ENCODE measurements around the gene NRXN3.

Gene NRXN3

DNA sequence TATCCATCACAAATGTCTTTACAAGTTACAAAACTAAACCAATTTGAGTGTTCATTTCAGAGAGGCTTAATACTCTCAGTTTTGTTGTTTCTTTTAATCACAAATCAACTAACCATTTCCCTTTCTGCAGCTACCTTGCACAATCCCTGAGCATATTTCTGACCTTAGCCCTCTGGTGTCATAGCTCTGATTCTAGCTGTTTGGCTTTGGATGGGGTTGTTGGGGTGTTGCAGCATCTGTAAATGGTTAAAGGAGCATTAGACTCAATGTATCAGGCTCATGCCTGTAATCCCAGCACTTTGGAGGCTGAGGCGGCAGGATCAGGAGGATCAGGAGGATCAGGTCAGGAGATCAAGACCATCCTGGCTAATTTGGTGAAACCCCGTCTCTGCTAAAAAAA lies 461.4 kb downstream of the NRXN3 start:
- DNase-seq = no peak

DNA sequence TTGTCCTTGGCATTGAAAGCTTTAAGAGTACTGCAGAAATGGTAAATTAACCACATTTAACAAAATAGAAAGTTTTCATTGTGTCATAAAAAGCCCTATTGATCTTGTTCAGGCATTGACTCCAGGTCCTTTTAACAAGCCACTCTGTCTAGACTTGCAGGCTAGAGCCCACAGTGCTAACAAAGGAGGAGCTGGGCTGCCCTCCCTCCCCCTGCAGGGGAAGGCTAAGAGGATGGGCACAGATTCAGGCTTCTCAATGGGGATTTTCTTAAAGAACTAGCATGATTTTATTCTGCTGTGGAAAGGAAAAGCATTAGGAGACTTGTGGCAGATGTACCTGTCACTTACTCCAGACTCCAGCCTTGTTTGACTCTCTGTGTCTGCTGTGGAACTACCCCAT lies 463.6 kb downstream of the NRXN3 start:
- DNase-seq = peak in 12 of 56 donors; percentile 0 to 19 (median 4)

GRCh38 chr14:78637489-78637888 lies 467.3 kb downstream of the NRXN3 start:
- DNase-seq = no peak

DNA sequence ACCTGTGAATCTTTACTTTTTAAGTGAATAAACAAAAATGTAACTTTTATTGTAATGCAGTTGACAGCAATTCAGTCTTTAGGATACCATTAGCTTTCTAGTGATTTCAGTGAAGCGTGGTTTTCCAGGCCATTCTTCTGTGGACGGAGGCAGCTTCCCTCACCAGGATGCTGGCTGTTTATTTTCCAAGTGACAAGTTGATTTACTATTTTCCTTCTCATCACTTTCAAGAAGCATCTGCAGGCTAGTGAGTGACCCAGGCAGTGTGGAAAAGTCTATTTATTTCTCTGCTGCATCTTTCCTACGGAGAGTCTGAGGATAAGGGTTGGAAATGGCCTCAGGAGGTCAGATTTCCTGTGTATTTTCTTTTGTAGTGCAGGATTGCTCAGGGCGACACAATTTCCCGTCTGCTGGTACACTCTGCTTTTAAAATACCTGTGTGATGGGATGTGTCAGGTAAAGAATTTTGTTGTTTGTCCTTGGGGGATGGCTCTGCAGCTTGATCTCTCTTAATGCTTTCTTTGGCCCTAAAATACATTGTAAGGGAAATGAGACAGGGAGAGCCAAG lies 467.8 kb downstream of the NRXN3 start:
- no peak for DNase-seq

GRCh38 chr14:78638926-78639325 lies 468.8 kb downstream of the NRXN3 start:
- no peak for DNase-seq

DNA sequence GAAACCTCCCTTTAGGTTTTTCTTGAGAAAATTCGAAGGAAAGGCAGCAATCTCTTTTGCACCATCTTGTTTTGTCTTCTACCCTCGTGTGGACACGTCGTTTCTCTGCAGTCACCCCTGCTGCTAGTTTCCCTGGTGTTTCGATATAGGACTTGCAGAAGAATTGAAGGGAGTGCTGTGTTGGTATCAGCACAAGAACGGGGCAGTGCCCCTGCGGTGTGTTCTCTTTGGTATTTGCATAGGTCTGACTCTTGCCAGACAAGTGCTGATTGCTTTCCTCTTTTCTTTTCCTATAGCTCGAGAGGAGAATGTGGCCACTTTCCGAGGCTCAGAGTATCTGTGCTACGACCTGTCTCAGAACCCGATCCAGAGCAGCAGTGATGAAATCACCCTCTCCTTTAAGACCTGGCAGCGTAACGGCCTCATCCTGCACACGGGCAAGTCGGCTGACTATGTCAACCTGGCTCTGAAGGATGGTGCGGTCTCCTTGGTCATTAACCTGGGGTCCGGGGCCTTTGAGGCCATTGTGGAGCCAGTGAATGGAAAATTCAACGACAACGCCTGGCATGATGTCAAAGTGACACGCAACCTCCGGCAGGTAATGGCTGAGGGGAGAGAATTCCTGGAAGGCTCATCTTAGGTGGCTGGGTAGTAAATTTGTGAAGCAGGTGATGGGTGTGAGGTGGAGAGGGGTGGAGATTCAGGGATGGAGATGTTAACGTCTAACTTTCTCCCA lies 474.8 kb downstream of the NRXN3 start:
- DNase-seq = no peak

DNA sequence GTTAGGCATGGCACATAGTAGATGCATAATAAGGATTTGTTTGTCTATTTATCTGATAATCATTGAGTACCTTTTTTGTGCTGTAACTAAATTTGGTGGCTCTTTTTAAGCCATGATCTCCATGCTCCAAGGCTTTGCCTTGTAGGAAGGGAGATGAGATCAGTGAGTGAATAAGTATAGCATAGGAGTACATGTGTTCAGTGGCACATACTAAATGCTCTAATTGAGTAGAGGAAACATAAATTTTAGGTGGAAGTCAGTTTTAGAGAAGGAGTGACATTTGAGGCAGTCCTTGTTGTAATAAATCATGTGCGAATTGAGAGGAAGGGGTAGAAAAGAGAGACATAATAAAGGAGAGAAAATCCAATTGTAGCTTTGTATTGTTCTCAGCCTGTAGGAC lies 482.6 kb downstream of the NRXN3 start:
- no peak for DNase-seq

DNA sequence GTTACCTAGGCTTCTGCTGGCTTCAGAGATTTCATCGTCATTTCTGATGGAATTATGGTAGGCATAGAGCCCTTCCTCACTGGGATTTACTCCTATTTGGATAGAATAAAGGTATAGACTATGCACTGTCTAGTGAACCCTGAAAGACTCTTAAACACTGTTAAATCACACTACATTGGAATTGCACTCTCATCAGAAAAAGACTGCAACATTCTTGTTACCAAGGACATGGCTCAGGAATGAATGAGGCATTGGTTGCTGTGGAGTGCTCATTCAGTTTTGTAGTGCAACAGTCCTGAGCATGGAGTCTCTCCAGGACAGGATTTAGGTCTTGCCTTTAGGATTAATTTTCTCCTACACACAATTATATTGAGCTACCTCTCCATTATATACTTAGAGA lies 483.0 kb downstream of the NRXN3 start:
- no peak for DNase-seq

- DNase-seq = no peak
These were observed 487.3 kb downstream of the NRXN3 start for GRCh38 chr14:78657451-78657850.

DNA sequence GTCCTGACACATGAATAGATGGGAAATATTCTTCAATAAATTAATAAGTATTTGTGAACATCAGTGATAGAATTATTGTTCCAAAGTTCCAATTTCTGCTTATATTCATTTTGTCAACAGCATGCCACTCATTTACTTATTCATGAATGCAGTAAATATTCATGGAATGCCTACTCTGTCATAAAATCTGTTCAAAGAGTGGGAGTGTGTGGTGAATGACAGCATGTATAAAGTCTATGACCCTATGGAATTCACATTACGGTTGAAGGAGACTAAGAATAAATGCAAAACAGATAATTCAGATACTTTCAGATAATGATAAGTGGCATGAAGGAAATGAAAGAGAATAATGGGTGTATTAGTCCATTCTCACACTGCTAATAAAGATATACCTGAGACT lies 494.7 kb downstream of the NRXN3 start:
- no peak for DNase-seq

DNA sequence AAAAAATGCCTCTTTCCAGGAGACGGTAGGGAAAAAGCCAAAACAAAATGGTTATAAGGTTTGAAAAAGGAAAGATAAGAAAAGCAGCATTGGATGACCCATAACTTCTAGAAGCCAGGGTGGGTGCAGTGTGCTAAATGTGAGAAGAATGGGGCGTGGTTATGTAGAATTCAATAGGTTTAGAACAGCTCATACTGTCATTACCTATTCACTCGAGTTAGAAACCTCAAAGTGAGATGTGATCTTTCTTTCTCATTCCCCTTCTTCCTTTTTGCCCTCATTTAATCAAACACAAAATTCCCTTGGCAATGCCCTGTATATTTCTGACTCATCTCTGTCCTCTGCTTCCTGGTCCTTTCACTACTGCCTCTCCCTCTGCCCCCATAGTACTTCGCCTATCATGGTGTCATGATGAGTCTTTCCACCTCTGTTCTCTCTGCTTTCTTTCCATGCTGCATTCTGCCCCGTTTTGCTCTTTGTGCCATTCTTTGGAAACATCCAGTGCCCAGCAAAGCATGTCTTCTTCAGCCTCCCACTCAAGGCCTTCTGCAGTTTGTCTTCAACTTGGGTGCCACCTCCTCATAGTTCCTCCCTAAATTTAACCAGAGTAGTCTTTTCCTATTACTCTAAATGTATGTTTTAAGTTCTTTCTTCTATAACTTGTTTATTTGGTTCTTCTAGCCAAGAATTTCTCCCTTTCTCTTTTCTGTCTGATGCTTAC lies 496.3 kb downstream of the NRXN3 start:
- DNase-seq = no peak

DNA sequence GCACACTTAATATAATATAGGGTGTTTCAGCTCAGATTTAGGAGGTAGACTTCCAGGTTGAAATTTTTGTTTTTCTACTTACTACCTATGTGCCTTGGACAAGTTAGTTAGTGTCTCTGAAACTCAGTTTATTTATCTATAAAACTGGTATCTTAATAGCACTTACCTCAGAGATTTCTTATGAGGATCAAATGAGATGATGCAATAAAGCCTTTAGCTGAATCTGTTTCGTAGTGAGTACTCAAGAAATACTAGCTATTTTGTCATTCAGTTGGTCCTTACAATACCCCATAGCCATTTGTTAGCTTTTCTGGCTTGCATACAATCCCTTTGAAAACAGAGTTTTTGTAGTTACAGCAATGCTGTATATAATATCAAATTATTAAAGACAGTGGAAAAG lies 497.0 kb downstream of the NRXN3 start:
- no peak for DNase-seq

DNA sequence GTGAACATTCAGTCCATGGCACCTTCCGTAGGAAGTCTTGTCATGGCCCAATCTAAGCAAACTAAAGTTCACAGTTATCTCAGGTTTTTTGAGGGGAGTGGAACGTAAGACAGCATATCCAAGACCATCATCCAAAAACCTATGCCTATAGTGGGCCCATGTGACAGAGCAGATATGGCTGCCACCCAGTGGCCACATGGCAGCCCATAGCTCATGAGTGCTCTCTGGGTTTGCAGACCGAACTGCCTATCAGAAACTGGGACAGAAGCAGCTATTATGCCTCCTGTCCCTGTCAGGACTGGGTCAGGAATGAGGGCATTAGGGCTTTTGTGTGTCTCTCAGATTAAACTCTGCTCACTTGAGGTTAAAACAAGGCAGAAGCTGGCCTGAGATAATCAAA lies 503.7 kb downstream of the NRXN3 start:
- DNase-seq = no peak

DNA sequence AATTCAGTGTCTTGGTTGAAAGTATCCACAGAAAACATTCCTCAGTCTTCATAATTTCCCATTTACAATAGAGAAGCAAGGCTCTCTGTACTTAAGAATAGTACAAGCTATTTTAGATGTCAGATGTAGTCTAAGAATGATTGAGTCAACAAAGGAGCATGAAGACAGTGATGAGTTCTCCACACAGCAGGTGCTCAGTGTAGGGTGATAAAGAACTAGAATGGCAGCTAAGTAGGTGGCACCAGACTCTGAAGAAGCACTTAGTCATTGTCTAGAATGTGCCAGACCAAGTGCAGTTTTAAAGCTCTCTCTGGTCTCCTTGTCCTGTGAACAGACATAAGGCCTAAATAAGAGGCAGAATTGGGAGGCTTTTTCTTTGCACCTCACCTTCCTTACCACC lies 504.6 kb downstream of the NRXN3 start:
- DNase-seq = peak in 12 of 56 donors; percentile 0 to 64 (median 13)

DNA sequence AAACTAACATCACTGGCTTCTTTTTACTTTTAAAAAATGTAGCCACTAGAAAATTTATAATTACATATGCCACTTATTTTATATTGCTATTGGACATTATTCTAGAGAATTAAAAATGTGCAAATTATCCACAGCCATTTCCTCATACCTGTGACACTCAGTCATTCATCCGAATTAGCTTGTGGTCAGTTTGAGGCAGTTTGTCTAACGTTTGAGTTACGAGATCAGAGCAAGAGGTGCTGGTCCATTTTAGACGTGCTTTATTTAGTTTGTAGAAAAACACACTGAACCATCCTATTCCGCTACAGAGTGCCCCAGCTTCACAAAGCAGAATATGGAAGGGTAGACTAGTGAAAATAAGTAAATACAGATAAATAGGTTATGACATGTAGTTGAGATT lies 513.0 kb downstream of the NRXN3 start:
- no peak for DNase-seq

DNA sequence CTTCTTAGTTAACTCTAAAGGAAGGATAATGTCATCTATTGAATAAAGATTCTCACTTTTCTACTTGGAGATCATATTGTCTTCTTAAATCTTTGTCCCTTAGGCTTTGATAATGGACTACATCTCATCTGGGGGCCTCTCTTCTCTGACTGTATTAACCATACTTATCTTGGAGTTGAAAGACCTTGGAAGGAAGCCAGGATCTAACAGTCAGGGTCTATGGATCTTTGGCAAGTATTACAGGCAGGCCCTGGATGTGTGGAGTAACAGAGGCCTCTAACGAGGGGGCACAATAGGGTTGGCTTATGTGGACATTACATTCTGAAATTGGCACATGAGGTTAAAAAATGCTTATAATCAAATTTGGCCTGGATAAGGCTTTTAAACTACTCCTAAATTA lies 513.8 kb downstream of the NRXN3 start:
- DNase-seq = no peak

DNA sequence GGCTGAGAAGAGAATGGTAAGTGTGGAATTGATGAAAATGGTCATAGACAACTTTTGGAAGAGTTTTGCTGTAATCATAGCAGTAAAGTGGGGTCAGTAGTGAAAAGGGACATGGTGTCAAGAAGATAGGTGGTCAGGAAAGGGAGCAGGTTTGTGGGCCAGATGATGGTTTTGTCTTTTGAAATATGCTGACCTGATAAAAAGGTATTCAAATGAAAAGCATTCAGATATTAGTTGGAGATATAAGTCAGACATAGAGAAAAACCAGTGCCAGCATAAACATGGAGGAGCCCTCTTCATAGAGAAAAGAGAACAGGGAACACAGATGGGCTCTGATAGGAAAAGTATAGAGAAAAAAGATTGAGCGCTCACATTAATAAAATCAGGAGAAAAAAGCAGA lies 518.3 kb downstream of the NRXN3 start:
- no peak for DNase-seq

DNA sequence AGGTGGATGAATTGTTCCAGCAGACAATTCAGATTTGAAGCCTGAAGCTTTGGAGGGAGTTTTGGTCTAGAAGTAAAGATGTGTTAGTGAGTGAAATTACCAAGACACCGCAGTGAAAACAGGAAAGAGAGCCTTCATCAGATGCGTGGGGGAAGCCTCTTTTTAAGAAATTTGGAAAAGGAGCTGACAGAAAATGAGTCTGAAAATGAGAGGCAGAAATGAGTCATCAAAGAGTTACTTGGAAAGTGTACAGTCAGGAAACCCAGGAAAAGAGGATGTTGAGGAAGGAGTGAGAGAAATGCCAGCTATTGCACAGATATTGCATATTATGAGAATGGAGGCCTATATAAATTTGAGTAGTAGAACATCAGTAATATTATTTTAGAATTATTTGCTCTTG lies 520.7 kb downstream of the NRXN3 start:
- DNase-seq = peak in 1 of 56 donors; percentile 4

GRCh38 chr14:78697341-78697740 lies 527.2 kb downstream of the NRXN3 start:
- no peak for DNase-seq

GRCh38 chr14:78698991-78699390 lies 528.8 kb downstream of the NRXN3 start:
- DNase-seq = peak in 20 of 56 donors; percentile 1 to 66 (median 14)

GRCh38 chr14:78700236-78700635 lies 530.1 kb downstream of the NRXN3 start:
- DNase-seq = no peak

- DNase-seq = no peak
These were observed 531.1 kb downstream of the NRXN3 start for GRCh38 chr14:78701246-78701645.

DNA sequence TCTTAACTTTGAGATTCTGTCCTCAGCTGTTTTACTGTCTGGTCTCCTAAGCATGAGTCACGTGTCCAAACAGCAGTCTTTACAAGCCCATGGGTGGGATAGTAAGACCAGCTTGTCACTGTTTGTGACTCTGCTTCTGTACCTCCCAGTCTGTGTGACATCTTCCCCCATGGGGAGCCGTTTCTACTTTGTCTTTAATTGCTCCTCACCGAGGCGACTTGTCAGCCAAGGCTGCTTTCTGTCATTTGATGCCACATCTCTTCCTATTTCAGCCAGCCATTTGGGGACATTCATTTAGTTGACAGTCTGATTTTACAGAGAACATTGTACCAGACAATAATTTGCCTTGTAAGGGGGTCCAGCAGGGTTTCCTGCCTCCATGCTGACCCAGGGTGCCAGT lies 534.8 kb downstream of the NRXN3 start:
- DNase-seq = no peak
